ENCODE results near the gene FBXO8. TPM values are rescaled to one million over a fixed set of nuclear protein-coding genes. Genes with fewer than 3 reads are reported as not detected.

Gene FBXO8
- total RNA-seq, 2 experiments from 2014 or later = 15.1 to 19.1 TPM

DNA sequence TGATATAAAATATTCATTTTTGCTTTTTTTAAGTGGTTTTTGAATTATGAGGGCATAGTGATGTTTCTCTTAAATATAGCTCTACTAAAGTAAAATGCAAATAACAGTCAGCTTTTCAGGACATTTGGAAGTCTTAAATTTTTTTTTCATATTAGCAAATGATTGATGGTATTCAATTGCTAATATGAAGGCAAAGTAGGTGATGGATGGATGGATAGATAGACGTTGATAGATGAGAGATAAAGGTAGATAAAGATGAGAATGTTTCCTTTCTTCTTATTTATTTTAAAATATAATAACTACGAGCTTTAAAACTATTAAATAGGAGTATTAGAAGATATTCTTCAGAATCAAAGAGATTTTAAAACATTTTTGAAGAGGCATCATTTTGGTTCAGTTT lies 83.7 kb downstream of the FBXO8 start:
- no peak overlapping the region for H3K4me3 Mint-ChIP-seq
- H3K9me3 Mint-ChIP-seq = no peaks in the 10 kb centered on the region

DNA sequence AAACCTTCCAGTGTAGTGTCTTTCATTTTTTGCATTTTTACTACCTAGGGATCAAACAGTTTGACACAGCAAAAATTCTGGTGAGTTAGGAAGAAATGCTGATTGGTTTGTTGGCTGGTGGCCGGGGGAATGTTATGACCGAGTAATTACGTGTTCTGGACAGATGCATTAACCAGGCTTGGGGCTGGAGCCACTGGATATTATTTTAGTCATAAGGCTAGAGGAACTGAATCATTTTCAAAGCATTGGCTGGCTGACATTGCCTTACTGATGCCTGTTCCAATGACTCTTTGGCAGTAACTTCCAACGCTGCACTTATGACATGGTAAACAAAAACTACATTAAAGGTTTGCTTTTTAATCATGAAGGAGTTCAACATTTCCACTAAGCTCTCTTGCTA lies 84.6 kb downstream of the FBXO8 start:
- H3K27me3 Mint-ChIP-seq = peaks cover 28% of the 10 kb centered on the region
- DNase-seq = no peak
- CTCF ChIA-PET = interaction anchor here (0.6 to 1.1 kb wide), 5 partner anchors 9 to 23 kb away, joined by 3 to 4 read pairs (median 3); no protein-coding TSS in a partner anchor
- H3K36me3 Mint-ChIP-seq (ENCODE audit: low read depth) = no peaks in the 10 kb centered on the region
- no peaks in the 10 kb centered on the region for H3K9me3 Mint-ChIP-seq
- POLR2A ChIA-PET = no interaction called here
- ATAC-seq = no peak
- TF ChIP-seq, protein P1, sequence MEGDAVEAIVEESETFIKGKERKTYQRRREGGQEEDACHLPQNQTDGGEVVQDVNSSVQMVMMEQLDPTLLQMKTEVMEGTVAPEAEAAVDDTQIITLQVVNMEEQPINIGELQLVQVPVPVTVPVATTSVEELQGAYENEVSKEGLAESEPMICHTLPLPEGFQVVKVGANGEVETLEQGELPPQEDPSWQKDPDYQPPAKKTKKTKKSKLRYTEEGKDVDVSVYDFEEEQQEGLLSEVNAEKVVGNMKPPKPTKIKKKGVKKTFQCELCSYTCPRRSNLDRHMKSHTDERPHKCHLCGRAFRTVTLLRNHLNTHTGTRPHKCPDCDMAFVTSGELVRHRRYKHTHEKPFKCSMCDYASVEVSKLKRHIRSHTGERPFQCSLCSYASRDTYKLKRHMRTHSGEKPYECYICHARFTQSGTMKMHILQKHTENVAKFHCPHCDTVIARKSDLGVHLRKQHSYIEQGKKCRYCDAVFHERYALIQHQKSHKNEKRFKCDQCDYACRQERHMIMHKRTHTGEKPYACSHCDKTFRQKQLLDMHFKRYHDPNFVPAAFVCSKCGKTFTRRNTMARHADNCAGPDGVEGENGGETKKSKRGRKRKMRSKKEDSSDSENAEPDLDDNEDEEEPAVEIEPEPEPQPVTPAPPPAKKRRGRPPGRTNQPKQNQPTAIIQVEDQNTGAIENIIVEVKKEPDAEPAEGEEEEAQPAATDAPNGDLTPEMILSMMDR (IDR thresholded peaks at IDR 0.05) = no peak
- H3K4me3 Mint-ChIP-seq = no peak overlapping the region
- no peaks in the 10 kb centered on the region for H3K4me1 Mint-ChIP-seq (ENCODE audit: low read depth)
- H3K27ac Mint-ChIP-seq = no peak overlapping the region
- intact Hi-C loops (cut with micrococcal nuclease) = no loop called here

More for the DNA sequence above, 83.7 kb downstream of the FBXO8 start:
- ATAC-seq (no peak), DNase-seq (no peak)
- Mint-ChIP-seq H3K27ac (no peak overlapping the region), H3K27me3 (peaks cover 30% of the 10 kb centered on the region), H3K36me3 (ENCODE audit: low read depth) (no peaks in the 10 kb centered on the region), H3K4me1 (ENCODE audit: low read depth) (no peaks in the 10 kb centered on the region)
- TF ChIP-seq, protein P1 (IDR thresholded peaks at IDR 0.05) = no peak
- ChIA-PET POLR2A (interaction anchor here (0.6 kb wide), 1 partner anchor 12 kb away, joined by 4 read pairs; no protein-coding TSS in a partner anchor), CTCF (interaction anchor here (1.1 kb wide), 2 partner anchors 9 to 13 kb away, joined by 3 to 4 read pairs; no protein-coding TSS in a partner anchor)
- intact Hi-C loops (cut with micrococcal nuclease) = no loop called here

DNA sequence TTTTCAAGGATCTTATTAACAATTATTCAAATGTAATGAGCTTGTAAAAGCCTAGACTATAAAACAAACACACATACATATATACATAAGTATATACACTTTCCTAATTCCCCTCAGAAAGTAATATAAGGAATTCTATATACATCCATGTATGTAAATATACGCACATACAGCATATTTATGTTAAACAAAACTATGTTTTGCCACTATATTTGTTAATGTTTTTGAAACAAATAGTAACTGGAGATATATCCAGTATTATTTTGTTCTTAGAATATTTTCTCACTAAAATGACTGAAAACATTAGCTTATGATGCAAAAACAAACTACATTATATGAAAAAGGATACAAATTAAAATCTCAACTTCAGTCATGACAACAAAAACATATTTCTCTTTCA lies 85.1 kb downstream of the FBXO8 start:
- Mint-ChIP-seq H3K4me3 (no peak overlapping the region), H3K36me3 (ENCODE audit: low read depth) (no peaks in the 10 kb centered on the region), H3K4me1 (ENCODE audit: low read depth) (no peaks in the 10 kb centered on the region), H3K27ac (no peak overlapping the region), H3K9me3 (no peaks in the 10 kb centered on the region), H3K27me3 (peaks cover 27% of the 10 kb centered on the region)
- DNase-seq (no peak), ATAC-seq (no peak)
- TF ChIP-seq, protein P1 (IDR thresholded peaks at IDR 0.05) = no peak
- intact Hi-C loops (cut with micrococcal nuclease) = no loop called here
- POLR2A ChIA-PET = no interaction called here
- CTCF ChIA-PET = interaction anchor here (1.0 to 1.1 kb wide), 3 partner anchors 10 to 24 kb away, joined by 3 read pairs; no protein-coding TSS in a partner anchor

DNA sequence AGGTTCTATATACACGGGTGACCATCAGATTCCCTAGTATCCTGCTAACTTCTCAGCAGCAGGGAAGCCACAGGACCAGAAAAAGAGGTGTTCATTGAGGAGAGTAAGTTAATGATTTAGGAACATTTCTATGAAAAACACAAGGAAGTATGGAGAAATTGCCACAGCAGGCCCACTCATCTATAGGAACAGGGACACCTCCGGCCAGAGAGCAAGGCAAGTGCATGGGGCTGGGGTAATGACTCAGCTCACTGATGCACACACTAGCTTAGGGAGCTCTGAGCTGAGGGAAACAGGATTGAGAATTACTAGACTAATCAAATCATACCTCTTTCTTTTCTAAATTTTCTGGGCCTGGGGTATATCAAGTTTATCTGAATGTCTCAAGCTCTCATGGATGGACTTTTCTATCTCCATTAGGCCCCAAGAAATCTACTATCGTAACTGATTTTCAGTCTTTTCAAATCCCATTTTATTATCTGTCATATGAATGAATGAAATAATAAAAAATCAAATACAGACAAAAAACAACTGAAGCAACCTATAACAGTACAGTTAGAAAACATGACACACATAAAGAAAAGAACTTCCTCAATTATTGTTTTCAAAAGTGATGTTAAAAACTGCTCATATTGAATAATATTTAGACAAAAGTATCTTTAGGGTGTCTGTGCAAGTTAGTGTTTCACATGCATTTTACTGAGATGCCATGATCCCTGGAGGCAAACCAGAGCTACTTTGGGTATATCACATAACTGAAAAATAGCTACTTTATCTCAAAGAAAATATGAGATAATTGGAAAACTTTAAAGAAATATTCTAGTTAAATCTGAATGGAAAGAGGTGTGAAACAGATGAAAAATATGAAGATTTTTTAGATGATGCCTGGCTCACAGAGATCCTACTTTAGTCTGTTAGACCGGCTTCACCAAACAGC lies 89.8 kb downstream of the FBXO8 start:
- ChIA-PET POLR2A (no interaction called here), CTCF (no interaction called here)
- no peaks in the 10 kb centered on the region for H3K9me3 Mint-ChIP-seq
- no peak overlapping the region for H3K4me3 Mint-ChIP-seq
- H3K27me3 Mint-ChIP-seq = peaks cover 31% of the 10 kb centered on the region
- DNase-seq (no peak), ATAC-seq (no peak)
- H3K4me1 Mint-ChIP-seq (ENCODE audit: low read depth) = no peaks in the 10 kb centered on the region
- TF ChIP-seq, protein P1 (IDR thresholded peaks at IDR 0.05) = no peak
- H3K27ac Mint-ChIP-seq = no peak overlapping the region
- no peaks in the 10 kb centered on the region for H3K36me3 Mint-ChIP-seq (ENCODE audit: low read depth)
- intact Hi-C loops (cut with micrococcal nuclease) = no loop called here

DNA sequence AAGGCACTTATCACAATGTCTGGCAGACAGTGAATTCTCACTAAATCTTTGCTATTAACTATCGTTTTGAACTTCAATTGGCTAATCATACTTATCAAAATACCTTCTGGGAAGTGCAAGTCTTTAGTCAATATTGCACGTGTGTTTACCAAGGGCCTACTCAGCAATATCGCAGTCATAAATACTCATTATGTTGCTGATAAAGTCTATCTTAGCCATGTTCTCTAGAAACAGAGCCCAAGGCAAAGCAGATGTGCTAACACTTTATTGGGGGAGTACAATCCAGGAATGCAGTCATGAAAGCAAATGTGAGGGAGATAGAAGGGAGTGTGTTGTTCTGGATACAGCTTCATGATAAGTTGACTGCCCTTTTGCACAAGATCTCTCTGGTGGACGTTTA lies 90.5 kb downstream of the FBXO8 start:
- Mint-ChIP-seq H3K27me3 (peaks cover 31% of the 10 kb centered on the region), H3K27ac (no peak overlapping the region), H3K36me3 (ENCODE audit: low read depth) (no peaks in the 10 kb centered on the region), H3K4me1 (ENCODE audit: low read depth) (no peaks in the 10 kb centered on the region), H3K9me3 (no peaks in the 10 kb centered on the region), H3K4me3 (no peak overlapping the region)
- DNase-seq (no peak), ATAC-seq (no peak)
- ChIA-PET CTCF (no interaction called here), POLR2A (no interaction called here)
- intact Hi-C loops (cut with micrococcal nuclease) = no loop called here
- TF ChIP-seq, protein P1 (IDR thresholded peaks at IDR 0.05) = no peak
